HG03039 (cell line): ENCODE measurements around the gene PCNP.
"Not testable (repeated sequence)": the region's sequence is repeated elsewhere in the genome, so short reads cannot be mapped to it uniquely, and the experiment has no call there.

ENCODE experiments used
- ATAC-seq: cut with Tn5 transposase; IDR thresholded peaks from one replicate; pipeline ENCODE4 v1.9.1; 2021; ENCODE audit warnings: mild to moderate bottlenecking, moderate library complexity; ENCODE audit not compliant: unreplicated experiment

The PCNP gene

DNA sequence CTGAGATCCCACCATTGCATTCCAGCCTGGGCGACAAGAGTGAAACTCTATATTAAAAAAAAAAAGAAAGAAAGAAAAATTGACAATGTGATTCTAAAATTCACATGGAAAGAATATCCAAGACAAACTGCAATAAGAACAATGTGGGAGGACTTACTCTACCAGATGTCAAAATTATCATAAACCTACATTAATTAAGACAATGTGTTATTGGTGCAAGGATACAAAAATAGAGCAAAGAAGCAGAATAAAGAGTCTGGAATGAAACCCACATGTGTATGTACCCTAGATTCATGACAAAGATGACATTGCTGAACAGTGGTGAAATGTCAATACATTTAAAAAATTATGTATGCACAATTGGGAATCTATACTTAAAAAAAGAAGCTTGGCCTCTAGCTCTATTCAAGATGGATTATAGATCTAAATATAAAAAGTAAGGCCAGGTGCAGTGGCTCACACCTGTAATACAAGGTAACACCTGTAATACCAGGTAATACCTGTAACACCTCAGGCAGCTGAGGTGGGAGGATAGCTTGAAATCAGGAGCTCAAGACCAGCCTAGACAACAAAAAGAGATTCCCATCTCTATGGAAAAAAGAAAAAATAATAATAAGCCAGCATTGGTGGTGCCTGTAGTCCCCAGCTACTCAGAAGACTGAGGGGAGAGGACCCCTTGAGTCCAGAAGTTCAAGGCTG, 57.3 kb downstream of the PCNP start:
- no peak for ATAC-seq

DNA sequence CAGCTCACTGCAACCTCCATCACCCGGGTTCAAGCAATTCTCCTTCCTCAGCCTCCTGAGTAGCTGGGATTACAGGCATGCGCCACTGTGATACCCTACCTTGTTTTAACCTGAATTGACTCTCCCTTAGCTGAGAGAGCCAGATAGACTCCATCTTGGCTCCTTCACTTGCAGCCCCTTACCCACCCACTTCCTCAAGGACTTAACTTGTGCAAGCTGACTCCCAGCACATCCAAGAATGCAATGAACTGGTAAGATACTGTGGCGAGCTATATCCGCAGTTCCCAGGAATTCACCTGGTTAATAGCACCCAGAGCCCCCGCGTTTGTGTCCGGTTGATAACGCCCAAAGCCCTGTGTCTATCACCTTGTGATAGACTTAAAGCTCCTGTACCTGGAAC, 58.0 kb downstream of the PCNP start:
- not testable (repeated sequence) for ATAC-seq

DNA sequence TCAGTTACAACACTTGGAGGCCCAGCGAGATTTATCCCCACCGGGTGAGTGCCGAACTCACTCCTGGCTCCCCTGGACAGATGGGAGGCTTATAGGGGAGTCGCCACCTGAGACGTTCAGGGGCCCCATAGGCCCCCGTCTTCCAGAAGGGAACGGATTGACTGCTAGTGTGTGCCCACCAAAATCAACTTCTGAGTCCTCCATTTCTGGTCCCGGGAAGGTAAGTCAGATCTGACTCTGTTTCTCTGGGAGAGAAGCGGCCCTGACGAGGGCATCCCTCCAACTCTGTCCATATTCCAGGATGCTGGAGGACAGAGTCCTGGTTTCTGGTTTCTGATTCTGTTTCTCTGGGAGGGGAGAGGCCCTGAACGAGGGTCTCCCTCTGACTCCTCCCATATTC, 58.6 kb downstream of the PCNP start:
- no peak for ATAC-seq

DNA sequence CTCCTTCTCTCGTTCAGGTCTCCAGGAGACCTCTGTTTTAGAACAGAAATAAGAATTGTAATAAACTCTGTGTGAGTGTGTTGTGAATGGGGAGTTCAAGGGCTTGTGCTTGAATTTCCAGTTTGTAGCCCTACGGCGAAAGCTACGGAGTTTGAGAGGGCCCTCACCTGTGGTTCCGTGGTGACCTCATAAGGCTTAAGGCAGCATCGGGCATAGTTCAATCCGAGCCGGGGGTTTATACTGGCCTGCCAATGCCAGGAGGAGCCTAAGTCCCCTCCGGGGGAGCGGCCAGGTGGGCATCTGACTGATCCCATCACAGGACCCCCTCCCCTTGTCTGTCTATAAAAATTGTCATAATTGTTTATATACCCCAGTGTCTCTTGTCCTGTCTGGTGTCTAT, 59.2 kb downstream of the PCNP start:
- ATAC-seq = no peak

DNA sequence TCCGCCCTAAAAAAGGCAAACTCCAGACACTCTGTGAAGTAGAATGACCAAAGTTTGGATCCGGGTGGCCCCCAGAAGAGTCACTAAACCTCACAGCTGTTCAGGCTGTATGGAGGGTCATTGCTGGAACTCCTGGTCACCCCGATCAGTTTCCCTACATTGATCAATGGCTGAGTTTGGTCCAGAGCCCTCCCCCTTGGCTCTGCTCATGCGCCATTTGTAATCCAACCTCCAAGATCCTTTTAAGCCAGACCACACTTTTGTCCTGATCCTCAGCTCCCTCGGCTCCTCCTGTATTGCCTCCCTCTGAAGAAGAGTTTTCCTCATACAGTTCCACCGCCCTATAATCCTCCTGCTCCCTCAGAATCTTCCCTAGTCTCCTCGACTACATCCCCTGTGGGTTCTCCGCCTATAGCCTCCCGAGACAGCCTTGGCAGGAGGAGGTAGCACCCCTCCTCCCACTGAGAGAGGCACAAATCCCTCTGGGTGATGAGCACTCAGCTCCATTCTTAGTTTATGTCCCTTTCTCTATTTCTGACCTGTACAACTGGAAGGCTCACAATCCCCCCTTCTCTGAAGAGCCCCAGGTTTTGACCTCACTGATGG, 60.7 kb downstream of the PCNP start:
- no peak for ATAC-seq

DNA sequence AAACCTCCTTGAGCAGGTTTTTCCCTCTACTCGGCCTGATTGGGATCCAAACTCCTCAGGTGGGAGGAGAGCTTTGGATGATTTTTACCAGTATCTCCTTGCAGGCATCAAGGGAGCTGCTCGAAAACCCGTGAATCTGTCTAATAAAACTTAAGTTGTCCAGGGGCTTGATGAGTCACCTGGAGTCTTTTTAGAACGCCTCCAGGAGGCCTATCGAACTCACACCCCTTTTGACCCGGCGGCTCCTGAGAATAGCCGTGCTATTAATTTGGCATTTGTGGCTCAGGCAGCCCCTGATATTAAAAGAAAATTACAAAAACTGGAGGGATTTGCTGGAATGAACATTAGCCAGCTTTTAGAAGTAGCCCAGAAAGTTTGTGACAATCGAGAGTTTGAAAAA, 61.4 kb downstream of the PCNP start:
- no peak for ATAC-seq

DNA sequence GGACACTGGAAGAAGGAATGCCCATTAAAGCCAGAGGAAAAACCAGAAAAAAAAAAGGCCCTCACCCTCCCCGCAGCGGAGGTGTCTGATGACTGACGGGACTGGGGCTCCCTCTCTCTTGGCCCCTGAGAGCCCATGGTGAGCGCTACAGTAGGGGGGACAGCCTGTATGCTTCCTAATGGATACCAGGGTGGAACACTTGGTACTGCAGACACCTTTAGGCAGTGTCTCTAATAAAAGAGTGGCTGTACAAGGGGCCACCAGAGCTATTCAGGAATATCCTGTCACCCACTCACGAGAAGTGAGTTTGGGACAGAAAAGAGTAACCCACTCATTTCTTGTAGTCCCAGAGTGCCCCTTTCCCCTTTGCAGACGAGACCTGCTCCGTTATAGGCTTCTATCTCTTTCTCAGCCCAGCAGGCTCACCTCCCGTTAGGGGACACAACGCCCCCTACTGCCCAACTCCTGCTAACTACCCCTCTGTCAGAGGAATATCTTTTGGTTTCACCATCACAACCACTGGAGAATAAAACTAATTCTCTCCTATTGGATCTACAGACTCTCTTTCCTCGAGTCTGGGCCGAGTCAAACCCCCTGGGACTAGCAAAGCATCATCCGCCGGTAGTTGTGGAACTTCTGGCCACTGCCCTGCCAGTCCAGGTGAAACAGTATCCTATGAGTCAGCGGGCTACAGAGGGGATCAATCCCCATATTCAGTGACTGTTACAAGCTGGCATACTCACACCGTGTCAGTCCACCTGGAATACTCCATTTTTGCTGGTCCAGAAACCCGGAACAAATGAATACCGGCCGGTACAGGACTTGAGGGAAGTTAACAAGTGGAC, 62.2 kb downstream of the PCNP start:
- ATAC-seq = peak; percentile 89

DNA sequence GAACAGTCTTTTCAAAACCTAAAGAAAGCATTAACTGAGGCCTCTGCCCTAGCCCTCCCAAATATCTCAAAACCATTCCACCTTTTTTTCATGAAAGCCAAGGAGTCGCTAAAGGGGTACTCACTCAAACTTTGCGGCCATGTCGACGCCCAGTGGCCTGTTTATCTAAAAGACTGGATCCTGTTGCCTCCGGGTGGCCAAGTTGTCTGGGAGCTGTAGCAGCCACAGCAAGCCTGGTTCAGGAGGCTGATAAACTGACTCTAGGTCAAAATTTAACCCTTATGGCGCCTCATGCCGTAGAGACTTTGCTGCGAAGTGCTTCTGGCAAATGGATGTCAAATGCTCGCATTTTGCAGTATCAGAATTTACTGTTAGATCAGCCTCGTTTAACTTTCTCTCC, 63.5 kb downstream of the PCNP start:
- no peak for ATAC-seq

DNA sequence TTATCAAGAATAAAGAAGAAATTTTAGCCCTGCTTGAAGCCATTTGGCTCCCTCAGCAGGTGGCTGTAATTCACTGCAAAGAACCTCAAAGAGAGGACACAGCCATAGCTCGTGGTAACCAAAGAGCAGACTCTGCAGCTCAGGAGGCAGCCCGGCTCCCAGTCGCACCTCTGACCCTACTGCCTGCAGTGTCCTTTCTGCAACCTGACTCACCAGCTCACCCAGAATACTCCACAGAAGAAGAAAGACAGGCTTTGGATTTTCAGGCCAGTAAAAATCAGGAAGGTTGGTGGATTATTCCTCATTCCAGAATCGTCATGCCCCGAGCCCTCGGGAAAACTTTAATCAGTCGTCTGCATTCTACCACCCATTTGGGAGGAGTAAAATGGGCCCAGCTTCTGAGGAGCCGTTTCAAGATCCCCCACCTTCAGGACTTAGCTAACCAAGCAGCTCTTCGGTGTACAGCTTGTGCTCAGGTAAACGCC, 64.3 kb downstream of the PCNP start:
- ATAC-seq = no peak

DNA sequence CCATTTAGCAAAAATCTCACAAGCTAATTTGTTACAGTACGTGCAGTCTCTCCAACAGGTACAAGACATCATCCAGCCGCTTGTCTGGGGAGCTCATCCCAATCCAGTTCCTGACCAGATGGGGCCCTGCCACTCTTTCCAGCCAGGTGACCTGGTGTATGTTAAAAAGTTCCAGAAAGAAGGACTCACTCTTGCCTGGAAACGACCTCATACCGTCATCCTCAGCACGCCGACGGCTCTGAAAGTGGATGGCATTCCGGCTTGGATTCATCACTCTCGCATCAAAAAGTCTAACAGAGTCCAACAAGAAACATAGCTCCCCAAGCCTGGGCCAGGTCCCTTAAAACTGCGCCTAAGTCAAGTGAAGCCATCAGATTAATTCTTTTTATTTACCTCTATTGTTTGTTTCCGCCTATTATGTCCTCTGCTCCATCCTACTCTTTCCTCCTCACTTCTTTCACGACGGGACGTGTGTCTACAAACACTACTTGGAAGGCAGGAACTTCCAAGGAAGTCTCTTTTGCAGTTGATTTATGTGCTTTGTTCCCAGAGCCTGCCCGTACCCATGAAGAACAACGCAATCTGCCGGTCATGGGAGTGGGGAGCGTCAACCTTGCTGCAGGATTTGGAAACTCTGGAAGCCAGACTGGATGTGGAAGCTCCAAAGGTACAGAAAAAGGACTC, 65.4 kb downstream of the PCNP start:
- no peak for ATAC-seq

DNA sequence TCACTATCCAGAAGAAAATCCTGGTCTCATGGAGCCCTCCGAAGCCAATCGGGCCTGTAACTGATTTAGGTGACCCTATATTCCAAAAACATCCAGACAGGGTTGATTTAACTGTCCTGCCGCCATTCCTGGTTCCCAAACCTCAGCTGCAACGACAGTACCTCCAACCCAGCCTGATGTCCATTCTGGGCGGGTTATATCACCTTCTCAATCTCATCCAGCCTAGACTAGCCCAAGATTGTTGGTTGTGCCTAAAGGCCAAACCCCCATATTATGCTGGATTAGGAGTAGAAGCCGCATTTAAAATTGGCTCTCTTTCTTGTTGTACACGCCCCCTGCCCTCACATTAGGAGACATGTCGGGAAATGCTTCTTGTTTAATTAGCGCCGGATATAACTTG, 66.3 kb downstream of the PCNP start:
- ATAC-seq = no peak

DNA sequence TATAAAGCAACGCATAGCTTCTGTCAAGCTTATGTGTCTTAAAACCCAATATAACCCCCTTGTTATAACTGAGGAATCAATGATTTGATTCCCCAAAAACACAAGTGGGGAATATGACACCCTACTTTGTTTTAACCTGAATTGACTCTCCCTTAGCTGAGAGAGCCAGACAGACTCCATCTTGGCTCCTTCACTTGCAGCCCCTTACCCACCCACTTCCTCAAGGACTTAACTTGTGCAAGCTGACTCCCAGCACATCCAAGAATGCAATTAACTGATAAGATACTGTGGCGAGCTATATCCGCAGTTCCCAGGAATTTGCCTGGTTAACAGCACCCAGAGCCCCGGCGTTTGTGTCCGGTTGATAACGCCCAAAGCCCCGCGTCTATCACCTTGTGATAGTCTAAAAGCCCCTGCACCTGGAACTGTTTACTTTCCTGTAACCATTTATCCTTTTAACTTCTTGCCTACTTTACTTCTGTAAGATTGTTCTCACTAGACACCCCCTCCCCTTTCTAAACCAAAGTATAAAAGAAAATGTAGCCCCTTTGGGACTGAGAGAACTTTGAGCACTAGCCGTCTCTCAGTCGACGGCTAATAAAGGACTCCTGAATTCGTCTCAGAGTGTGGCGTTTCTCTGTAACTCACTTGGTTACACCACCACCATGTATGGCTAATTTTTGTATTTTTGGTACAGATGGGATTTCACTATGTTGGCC, 67.6 kb downstream of the PCNP start:
- not testable (repeated sequence) for ATAC-seq

DNA sequence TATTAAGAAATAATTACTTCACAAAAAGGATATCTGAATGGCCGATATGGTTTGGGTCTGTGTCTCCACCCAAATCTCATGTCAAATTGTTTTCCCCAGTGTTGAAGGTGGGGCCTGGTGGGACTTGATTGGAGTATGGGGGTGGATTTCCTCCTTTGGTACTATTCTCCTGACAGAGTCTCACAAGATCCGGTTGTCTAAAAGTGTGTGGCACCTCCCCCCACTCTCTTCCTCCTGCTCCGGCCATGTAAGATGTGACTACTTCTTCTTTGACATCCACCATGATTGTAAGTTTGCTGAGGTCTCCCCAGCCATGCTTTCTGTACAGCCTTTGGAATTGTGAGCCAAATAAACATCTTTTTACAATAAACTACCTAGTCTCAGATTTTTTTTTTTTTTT, 68.5 kb downstream of the PCNP start:
- ATAC-seq = no peak

DNA sequence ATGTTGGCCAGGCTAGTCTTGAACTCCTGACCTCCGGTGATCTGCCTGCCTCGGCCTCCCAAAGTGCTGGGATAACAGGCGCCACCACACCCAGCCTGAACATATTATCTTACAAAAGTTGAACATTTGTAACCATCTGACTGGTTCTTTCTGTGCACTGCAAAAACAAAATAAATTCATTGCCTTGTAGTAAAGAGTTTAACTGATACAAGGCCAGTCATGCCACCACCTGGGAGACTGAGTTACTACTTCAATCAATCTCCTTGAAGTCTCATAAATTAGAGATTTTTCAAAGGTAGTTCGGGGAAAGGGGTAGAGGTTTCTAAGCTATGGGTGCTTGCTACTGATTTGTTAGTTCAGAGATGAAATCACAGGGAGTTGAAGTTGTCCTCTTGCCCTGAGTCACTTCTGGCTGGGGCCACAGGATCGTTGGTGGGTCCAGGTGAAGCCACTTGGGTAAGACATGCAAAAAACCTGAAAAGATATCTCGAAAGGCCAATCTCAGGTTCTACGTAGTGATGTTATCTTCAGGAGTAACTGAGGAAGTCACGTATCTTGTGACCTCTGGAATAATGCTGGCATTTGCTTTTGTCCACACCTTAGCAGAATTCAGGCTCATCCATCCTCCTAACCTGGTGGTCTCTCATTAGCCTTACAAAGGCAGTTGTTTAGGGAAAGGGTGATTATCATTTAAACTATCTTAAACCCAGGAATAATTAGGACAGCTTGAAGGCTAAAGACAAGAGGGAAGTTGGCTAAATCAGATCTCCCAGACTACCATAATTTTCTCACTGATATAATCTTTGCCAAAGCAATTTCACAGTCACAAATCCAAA, 69.2 kb downstream of the PCNP start:
- ATAC-seq = no peak
